GM18520 (cell line): ENCODE data around the gene HDAC7.

Source experiments
- ATAC-seq: cut with Tn5 transposase; IDR thresholded peaks from one replicate; pipeline ENCODE4 v1.9.1; 2021; ENCODE audit not compliant: unreplicated experiment

HDAC7 gene

GRCh38 chr12:47748507-47748828 is 71.2 kb downstream of the HDAC7 start:
- no peak for ATAC-seq

- ATAC-seq, result no peak
Measured at GRCh38 chr12:47747596-47748506, 71.9 kb downstream of the HDAC7 start.

GRCh38 chr12:47747126-47747525 is 72.6 kb downstream of the HDAC7 start:
- no peak for ATAC-seq

GRCh38 chr12:47746523-47746922 is 73.2 kb downstream of the HDAC7 start:
- no peak for ATAC-seq

- no peak for ATAC-seq
Measured at GRCh38 chr12:47746073-47746472, 73.6 kb downstream of the HDAC7 start.

GRCh38 chr12:47745485-47746041 is 74.1 kb downstream of the HDAC7 start:
- no peak for ATAC-seq

GRCh38 chr12:47744778-47745436 is 74.8 kb downstream of the HDAC7 start:
- no peak for ATAC-seq

- no peak for ATAC-seq
Measured at GRCh38 chr12:47744005-47744651, 75.6 kb downstream of the HDAC7 start.

- ATAC-seq, result no peak
Measured at GRCh38 chr12:47743311-47743860, 76.3 kb downstream of the HDAC7 start.

- no peak for ATAC-seq
Measured at GRCh38 chr12:47742253-47742825, 77.4 kb downstream of the HDAC7 start.

GRCh38 chr12:47741340-47741703 is 78.4 kb downstream of the HDAC7 start:
- peak; percentile 50 for ATAC-seq

- ATAC-seq, result no peak
Measured at GRCh38 chr12:47740606-47741339, 78.9 kb downstream of the HDAC7 start.

- no peak for ATAC-seq
Measured at GRCh38 chr12:47739979-47740378, 79.7 kb downstream of the HDAC7 start.

- ATAC-seq, result no peak
Measured at GRCh38 chr12:47739297-47739696, 80.4 kb downstream of the HDAC7 start.

GRCh38 chr12:47737936-47738594 is 81.6 kb downstream of the HDAC7 start:
- no peak for ATAC-seq

- no peak for ATAC-seq
Measured at GRCh38 chr12:47736877-47737676, 82.6 kb downstream of the HDAC7 start.

- ATAC-seq, result no peak
Measured at GRCh38 chr12:47736216-47736615, 83.5 kb downstream of the HDAC7 start.

- no peak for ATAC-seq
Measured at GRCh38 chr12:47735649-47736048, 84.1 kb downstream of the HDAC7 start.
